Psoas muscle (tissue), 8 donors: ENCODE results near the gene PTGER2. TPM values are rescaled to one million over a fixed set of nuclear protein-coding genes. Genes with fewer than 3 reads are reported as not detected.

Experiments
- ATAC-seq, 4 donors: fragments of 200-7000 bp; cut with Tn5 transposase; one replicate each; pipeline ENCODE4 v1.9.1; 2020; ENCODE audit warnings: moderate library complexity in 3 of 4, mild to moderate bottlenecking in 2 of 4
- DNase-seq, 2 donors: peaks; one replicate each; pipeline ENCODE4 v3.0.0-alpha.2; 2020
- H3K27ac ChIP-seq: fragments of 200-600 bp; one replicate; pipeline ENCODE4 v1.8.0; 2022
- H3K27me3 ChIP-seq, 3 donors: fragments of 200-600 bp in 1 of 3; one replicate each; pipeline versions ENCODE4 v1.6.1 to v1.8.0; 2013 to 2022; ENCODE audit warnings: low read length in 2 of 3, mild to moderate bottlenecking in 2 of 3, moderate library complexity in 1 of 3; ENCODE audit not compliant: insufficient read depth in 3 of 3
- H3K36me3 ChIP-seq, 2 donors: fragments of 200-600 bp in 1 of 2; one replicate each; pipeline versions ENCODE4 v1.6.1 to v1.8.0; 2013 to 2022; ENCODE audit warnings: low read depth in 1 of 2, mild to moderate bottlenecking in 1 of 2, moderate library complexity in 1 of 2; ENCODE audit not compliant: insufficient read depth in 1 of 2
- H3K4me1 ChIP-seq: fragments of 200-600 bp; one replicate; pipeline ENCODE4 v1.8.0; 2022
- H3K4me3 ChIP-seq: fragments of 200-600 bp; one replicate; pipeline ENCODE4 v1.8.0; 2022; ENCODE audit warnings: mild to moderate bottlenecking
- H3K9me3 ChIP-seq: fragments of 200-600 bp; one replicate; pipeline ENCODE4 v1.8.0; 2022
- CTCF ChIP-seq: fragments of 200-600 bp; IDR thresholded peaks from one replicate; pipeline ENCODE4 v1.8.0; 2022; ENCODE audit warnings: antibody characterized with exemption
- WGBS, 3 donors: extraction: QIAGEN DNeasy Blood & Tissue Kit; methylation state at CpG; one replicate each; pipeline versions ENCODE4 v1.1.6 to v1.1.7; 2013; 5-methylcytosine and 5-hydroxymethylcytosine counted together
- intact Hi-C, 2 donors: fragments of 100-400 bp; cut with DNase I; formaldehyde crosslinking; loops; one replicate each; pipeline versions ENCODE4 v1.11.0 to v1.14.2; 2022
- polyA plus RNA-seq, 3 donors: library from polyadenylated mRNA; stranded (reverse); fragments of 200-250 nt; gene quantifications; one replicate each; pipeline ENCODE4 v1.2.3, GENCODE V29; 2013
- total RNA-seq, 4 donors: library from RNA; stranded (reverse); fragmentation: NEBNext Ultra II Directional in 2 of 4; extraction: Animal tissue kit (Norgen Biotek cat#: 25700) in 2 of 4; gene quantifications; one replicate each; pipeline versions ENCODE4 v1.2.1 to v1.2.4, GENCODE V29; 2021 to 2023
- donor health status: healthy with polysubstance abuse.
- donor health status: DM: no; HTN: no; CAD: no; lungs with moderate emphysema.
- donor health status: Bipolar disorder and iron deficiency.
- donor health status: healthy.
- donor health status: DM: yes; HTN: yes; CAD: no.
- donor health status: DM: no; HTN: no; CAD: no.
- donor health status: DM: no; HTN: no; CAD: no.
- donor health status: DM: yes; HTN: yes; CAD: no.

The PTGER2 gene
- total and polyA plus RNA-seq, 7 donors = 0.08 to 0.57 (median 0.26) TPM

GRCh38 chr14:52307376-52307775 is 6.7 kb upstream of the PTGER2 start:
- ATAC-seq (no peak), DNase-seq (no peak)
- peaks cover 0 to 4% (median 2%) of the 10 kb centered on the region in 3 donors for H3K27me3 ChIP-seq
- no peak overlapping the region for H3K27ac ChIP-seq
- H3K9me3 ChIP-seq = no peaks in the 10 kb centered on the region
- no peaks in the 10 kb centered on the region for H3K4me1 ChIP-seq
- no peak overlapping the region for H3K4me3 ChIP-seq
- no peaks in the 10 kb centered on the region for H3K36me3 ChIP-seq
- intact Hi-C loops = loop anchor here in 1 of 2 donors (10.0 kb wide), 1 partner anchor 167 kb away; no protein-coding TSS in a partner anchor
- WGBS, 3 donors = 78 to 87% (median 80%) methylated on average over 4 of the region's 4 CpGs
- no peak for TF ChIP-seq CTCF

GRCh38 chr14:52307905-52308304 is 6.2 kb upstream of the PTGER2 start:
- no peak for DNase-seq
- Histone ChIP-seq H3K4me1 (no peaks in the 10 kb centered on the region), H3K27ac (no peak overlapping the region), H3K9me3 (no peaks in the 10 kb centered on the region), H3K4me3 (no peak overlapping the region), H3K27me3 (peaks cover 0 to 7% (median 4%) of the 10 kb centered on the region in 3 donors), H3K36me3 (no peaks in the 10 kb centered on the region)
- WGBS, 3 donors = 56 to 62% (median 58%) methylated on average over 2 of the region's 2 CpGs
- TF ChIP-seq CTCF = no peak
- no peak for ATAC-seq
- intact Hi-C loops = loop anchor here in 1 of 2 donors (10.0 kb wide), 1 partner anchor 167 kb away; no protein-coding TSS in a partner anchor

- 83 to 89% (median 86%) methylated on average over 3 of the region's 3 CpGs for WGBS, 3 donors
- no peak overlapping the region for H3K4me3 ChIP-seq
- intact Hi-C loops = no loop called here
- peaks cover 4 to 34% (median 4%) of the 10 kb centered on the region in 3 donors for H3K27me3 ChIP-seq
- no peak for TF ChIP-seq CTCF
- no peak overlapping the region for H3K27ac ChIP-seq
- no peaks in the 10 kb centered on the region for H3K9me3 ChIP-seq
- DNase-seq (no peak), ATAC-seq (no peak)
- H3K36me3 ChIP-seq = no peaks in the 10 kb centered on the region
- no peaks in the 10 kb centered on the region for H3K4me1 ChIP-seq
These were observed 3.6 kb upstream of the PTGER2 start for GRCh38 chr14:52310541-52310940.

- DNase-seq = no peak
- ATAC-seq = no peak
- TF ChIP-seq CTCF = no peak
- intact Hi-C loops = loop anchor here in 1 of 2 donors (1.0 kb wide), 1 partner anchor 28 kb away; no protein-coding TSS in a partner anchor
- no peak overlapping the region for H3K27ac ChIP-seq
- H3K9me3 ChIP-seq = no peaks in the 10 kb centered on the region
- no peaks in the 10 kb centered on the region for H3K36me3 ChIP-seq
- no peaks in the 10 kb centered on the region for H3K4me1 ChIP-seq
- 41 to 48% (median 47%) methylated on average over 5 of the region's 5 CpGs for WGBS, 3 donors
- peak overlapping the region; percentile 67 for H3K4me3 ChIP-seq
- H3K27me3 ChIP-seq = peaks cover under 1 to 40% (median 6%) of the 10 kb centered on the region in 3 donors
These were observed 1.2 kb upstream of the PTGER2 start for GRCh38 chr14:52312931-52313355.

GRCh38 chr14:52313462-52313861 is 650 bp upstream of the PTGER2 start:
- Histone ChIP-seq H3K4me3 (peak overlapping the region; percentile 67), H3K27ac (no peak overlapping the region), H3K27me3 (peaks cover 2 to 40% (median 6%) of the 10 kb centered on the region in 3 donors), H3K36me3 (no peaks in the 10 kb centered on the region), H3K9me3 (no peaks in the 10 kb centered on the region), H3K4me1 (no peaks in the 10 kb centered on the region)
- 23 to 32% (median 28%) methylated on average over 10 of the region's 10 CpGs for WGBS, 3 donors
- DNase-seq (no peak), ATAC-seq (no peak)
- no peak for TF ChIP-seq CTCF
- intact Hi-C loops = no loop called here
